K562 treated with DMSO at 1 percent for 48 hours (cell line): ENCODE measurements around the gene AP2A2. TPM values are rescaled to one million over a fixed set of nuclear protein-coding genes. Genes with fewer than 3 reads are reported as not detected.

Source experiments
- total RNA-seq: library from RNA; unstranded; fragments of 300-600 nt; gene quantifications from 2 replicates; pipeline ENCODE4 v1.2.3, GENCODE V29; 2022; ENCODE audit warnings: low replicate concordance; ENCODE audit errors: extremely low read depth

AP2A2 gene
- not detected in 2 replicates for total RNA-seq

DNA sequence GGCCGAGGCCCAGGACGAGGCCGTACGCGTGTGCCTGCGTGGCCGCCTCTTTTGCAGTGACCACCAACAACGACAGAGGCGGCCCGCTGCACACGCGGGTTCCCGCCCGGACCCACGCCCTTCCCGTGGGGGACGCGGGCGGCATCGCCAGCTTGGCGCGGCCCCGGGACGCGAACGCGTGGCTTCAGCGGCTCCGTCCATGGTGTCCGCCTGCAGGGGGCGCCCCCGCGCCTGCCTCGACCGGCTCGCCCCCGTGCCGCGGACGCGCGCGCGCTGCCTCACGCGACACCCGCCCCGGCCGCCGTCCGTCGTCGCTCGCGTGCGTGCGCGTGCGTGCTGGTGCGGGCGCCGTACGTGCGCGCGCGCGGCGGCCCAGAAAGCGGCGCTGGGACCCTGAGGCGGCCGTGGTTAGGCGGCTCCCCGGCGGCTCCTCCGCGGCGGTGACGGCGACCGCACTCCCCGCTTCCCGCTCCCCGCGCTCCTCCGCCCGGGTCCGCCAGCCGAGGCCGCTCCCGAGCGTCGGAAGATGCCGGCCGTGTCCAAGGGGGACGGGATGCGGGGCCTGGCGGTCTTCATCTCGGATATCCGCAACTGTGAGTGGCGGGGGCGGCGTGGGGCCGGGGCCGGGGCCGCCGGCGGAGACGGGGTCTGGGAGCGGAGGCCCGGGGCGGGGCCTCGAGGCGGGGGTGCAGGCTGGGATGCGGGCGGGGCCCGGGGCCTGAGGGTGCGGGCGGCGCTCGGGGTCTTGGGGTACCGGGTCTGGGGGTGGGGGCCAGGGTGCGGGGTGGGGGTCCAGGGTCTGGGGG lies at the start of gene AP2A2:
TSS of gene AP2A2 (plus strand) at position 375 of the 806 bp plus-strand sequence. CDS start at position 527, 152 bp downstream.

DNA sequence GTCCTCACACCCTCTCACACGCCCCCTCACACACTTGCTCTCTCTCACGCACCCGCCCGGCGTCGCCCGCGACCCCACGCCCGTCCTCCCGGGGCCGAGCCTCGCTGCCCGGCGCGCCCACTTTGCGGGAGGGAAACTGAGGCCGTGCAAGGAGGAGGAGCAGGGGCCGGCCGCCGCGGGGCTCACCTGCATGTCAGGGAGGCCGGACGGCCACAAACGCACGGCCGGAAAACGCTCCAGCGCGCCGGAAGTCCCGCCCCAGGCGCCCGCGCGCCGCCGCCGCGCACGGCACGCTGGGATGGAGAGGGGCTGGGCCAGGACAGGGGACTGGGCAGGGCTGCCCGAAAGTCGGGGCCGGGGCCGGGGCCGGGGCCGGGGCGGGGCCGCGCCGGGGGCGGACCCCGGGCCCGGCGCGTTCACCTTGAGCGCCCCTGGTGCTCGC lies 15.1 kb upstream of the AP2A2 start, which contains the start of gene CHID1:
TSS of gene CHID1 (minus strand) at position 222 of the 442 bp plus-strand sequence. CDS start 5,994 bp downstream, outside the sequence.

DNA sequence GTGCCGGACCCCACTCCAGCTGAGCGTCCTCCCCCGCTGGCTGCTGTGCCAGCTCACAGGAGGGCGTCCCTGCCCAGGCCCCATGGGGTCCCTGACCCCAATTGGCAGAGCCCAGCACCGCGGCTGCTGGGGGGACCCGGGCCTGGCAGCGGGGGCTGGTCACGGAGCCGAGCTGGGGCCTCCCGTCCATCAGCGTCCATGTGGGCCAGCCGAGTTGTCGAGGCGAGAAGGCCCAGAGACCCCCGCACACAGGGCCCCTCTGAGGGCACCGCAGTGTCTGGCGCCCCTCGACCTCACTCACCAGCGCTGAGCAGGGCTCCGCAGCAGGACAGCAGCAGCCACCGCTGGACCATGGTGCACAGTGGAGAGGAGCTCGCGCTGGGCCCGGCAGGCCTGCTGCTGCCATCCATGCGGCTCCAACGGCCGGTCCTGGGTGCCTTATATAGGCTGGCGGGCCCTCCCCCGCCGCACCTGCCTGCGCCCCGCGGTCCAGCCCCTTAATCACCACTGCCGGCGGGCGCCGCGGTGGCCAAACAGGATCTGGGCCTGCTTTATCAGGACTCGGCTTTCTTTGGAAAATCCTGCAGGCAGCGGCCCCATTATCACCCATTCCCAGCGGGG lies 110.7 kb downstream of the AP2A2 start, which contains the start of gene MUC6:
TSS of gene MUC6 (minus strand) at position 416 of the 621 bp plus-strand sequence. CDS start at position 353, 63 bp downstream.

Other genes starting within 250 kb of the AP2A2 start
- not detected in 2 replicates for gene DEAF1, start 230.6 kb upstream of the AP2A2 start, total RNA-seq
- not detected in 2 replicates for gene TMEM80, start 230.1 kb upstream of the AP2A2 start, total RNA-seq
- gene EPS8L2, start 219.6 kb upstream of the AP2A2 start, total RNA-seq, result not detected in 2 replicates
- gene TALDO1, start 178.4 kb upstream of the AP2A2 start, total RNA-seq, result 394 TPM in 1 of 2 replicates, not detected in the other
- not detected in 2 replicates for gene GATD1, start 148.4 kb upstream of the AP2A2 start, total RNA-seq
- not detected in 2 replicates for gene CEND1, start 135.8 kb upstream of the AP2A2 start, total RNA-seq
- gene SLC25A22, start 127.6 kb upstream of the AP2A2 start, total RNA-seq, result not detected in 2 replicates
- not detected in 2 replicates for gene PIDD1, start 120.6 kb upstream of the AP2A2 start, total RNA-seq
- not detected in 2 replicates for gene RPLP2, start 115.9 kb upstream of the AP2A2 start, total RNA-seq
- 265 TPM in 1 of 2 replicates, not detected in the other for gene PNPLA2, start 107.0 kb upstream of the AP2A2 start, total RNA-seq
- gene CRACR2B, start 98.0 kb upstream of the AP2A2 start, total RNA-seq, result not detected in 2 replicates
- gene CD151, start 92.9 kb upstream of the AP2A2 start, total RNA-seq, result 775 TPM in 1 of 2 replicates, not detected in the other
- gene POLR2L, start 83.3 kb upstream of the AP2A2 start, total RNA-seq, result not detected in 2 replicates
- not detected in 2 replicates for gene TSPAN4, start 83.0 kb upstream of the AP2A2 start, total RNA-seq
- gene CHID1, start 15.1 kb upstream of the AP2A2 start, total RNA-seq, result not detected in 2 replicates
- gene MUC6, start 110.8 kb downstream of the AP2A2 start, total RNA-seq, result not detected in 2 replicates
- gene MUC2, start 149.0 kb downstream of the AP2A2 start, total RNA-seq, result not detected in 2 replicates
- not detected in 2 replicates for gene MUC5AC, start 232.1 kb downstream of the AP2A2 start, total RNA-seq